Activated gamma-delta T cell treated with Interleukin-2 at 50 U/mL for 16 hours (primary cell): ENCODE results near the gene LRIG3.
"Not testable (repeated sequence)": the region's sequence is repeated elsewhere in the genome, so short reads cannot be mapped to it uniquely, and the experiment has no call there.

ENCODE experiments used
- DNase-seq: peaks from one replicate; pipeline ENCODE4 v3.0.0-alpha.2; 2020

Gene LRIG3, protein sequence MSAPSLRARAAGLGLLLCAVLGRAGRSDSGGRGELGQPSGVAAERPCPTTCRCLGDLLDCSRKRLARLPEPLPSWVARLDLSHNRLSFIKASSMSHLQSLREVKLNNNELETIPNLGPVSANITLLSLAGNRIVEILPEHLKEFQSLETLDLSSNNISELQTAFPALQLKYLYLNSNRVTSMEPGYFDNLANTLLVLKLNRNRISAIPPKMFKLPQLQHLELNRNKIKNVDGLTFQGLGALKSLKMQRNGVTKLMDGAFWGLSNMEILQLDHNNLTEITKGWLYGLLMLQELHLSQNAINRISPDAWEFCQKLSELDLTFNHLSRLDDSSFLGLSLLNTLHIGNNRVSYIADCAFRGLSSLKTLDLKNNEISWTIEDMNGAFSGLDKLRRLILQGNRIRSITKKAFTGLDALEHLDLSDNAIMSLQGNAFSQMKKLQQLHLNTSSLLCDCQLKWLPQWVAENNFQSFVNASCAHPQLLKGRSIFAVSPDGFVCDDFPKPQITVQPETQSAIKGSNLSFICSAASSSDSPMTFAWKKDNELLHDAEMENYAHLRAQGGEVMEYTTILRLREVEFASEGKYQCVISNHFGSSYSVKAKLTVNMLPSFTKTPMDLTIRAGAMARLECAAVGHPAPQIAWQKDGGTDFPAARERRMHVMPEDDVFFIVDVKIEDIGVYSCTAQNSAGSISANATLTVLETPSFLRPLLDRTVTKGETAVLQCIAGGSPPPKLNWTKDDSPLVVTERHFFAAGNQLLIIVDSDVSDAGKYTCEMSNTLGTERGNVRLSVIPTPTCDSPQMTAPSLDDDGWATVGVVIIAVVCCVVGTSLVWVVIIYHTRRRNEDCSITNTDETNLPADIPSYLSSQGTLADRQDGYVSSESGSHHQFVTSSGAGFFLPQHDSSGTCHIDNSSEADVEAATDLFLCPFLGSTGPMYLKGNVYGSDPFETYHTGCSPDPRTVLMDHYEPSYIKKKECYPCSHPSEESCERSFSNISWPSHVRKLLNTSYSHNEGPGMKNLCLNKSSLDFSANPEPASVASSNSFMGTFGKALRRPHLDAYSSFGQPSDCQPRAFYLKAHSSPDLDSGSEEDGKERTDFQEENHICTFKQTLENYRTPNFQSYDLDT

GRCh38 chr12:58920102-58920960 is at the start of gene LRIG3:
Gene LRIG3, minus strand, starts transcription at chr12:58920504. Its CDS starts 269 bp downstream, at chr12:58920235.
- no peak for DNase-seq

DNA sequence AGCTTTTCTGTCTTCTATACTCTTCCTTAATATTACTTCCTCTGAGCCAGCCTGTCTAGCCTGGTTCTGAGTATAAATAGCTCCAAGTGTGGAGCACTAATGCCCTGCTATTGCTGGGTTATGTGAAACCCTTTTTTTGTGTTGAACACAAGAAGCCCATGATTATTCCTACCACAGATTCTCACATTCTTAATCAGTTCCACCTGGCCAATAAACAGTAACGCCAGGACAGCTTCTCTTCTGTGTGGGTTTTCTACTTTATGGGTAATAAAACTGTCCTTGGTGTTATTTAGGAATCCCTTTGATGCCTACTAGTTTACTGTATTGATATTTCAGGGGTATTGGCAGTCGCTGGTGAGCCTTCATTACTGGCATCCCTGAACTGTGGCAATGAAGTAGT is 48.9 kb upstream of the LRIG3 start:
- no peak for DNase-seq

DNA sequence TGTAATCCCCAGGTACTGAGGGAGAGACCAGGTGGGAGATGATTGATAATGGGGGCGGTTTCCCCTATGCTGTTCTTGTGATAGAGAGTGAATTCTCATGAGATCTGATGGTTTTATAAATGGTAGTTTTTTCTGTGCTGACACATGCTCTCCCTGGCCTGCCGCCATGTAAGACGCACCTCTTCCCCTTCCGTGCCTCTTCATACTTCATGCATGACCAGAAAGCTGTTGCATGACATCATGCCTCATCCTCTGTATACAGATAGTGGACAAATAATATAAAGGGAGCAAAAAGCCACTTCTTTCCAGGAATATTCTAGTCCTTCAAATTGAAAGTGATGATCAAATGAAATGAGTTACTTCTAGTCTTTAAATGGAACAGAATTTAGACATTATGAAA is 47.3 kb upstream of the LRIG3 start:
- DNase-seq = no peak

- DNase-seq = no peak
Observed at GRCh38 chr12:58966939-58967338, 46.6 kb upstream of the LRIG3 start.

- no peak for DNase-seq
Observed at GRCh38 chr12:58965568-58965967, 45.3 kb upstream of the LRIG3 start.

DNA sequence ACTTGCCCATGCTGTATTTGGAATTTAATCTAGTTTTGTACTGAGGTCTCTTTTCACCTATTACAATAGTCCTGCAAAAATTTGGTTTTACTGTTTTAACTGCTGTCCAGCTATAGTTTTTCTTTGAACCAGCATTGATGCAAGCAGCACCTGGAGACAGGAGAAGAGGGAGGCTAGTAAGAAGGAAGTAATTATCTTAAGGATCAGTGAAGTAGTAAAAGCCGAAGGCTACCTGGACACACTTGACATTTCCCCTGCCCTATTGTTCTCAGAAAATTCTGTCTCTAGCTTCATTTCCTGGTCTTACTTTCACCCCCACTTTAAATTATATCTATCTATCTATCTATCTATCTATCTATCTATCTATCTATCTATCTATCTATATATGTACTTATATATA is 43.5 kb upstream of the LRIG3 start:
- no peak for DNase-seq

DNA sequence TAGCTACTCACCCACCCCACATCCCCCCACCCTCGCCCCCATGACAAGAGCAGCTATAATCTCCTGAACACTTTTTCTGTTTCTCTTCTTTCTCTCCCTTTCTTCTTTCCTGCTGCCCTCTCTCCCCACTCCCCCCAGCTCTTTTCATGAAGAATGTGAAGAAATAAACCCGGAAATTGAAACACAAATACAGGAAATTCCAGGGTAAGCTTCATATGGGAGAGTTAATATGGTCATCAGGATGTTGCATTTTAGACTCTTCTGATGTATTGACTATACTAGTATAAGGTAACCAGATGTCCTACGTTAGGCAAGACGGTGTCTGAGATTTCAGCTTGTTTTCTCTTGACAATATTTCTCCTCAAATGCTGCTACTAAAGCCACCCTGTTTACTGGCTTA is 41.6 kb upstream of the LRIG3 start:
- no peak for DNase-seq

GRCh38 chr12:58961166-58961565 is 40.9 kb upstream of the LRIG3 start:
- no peak for DNase-seq

- DNase-seq = no peak
Observed at GRCh38 chr12:58959639-58960300, 39.5 kb upstream of the LRIG3 start.

DNA sequence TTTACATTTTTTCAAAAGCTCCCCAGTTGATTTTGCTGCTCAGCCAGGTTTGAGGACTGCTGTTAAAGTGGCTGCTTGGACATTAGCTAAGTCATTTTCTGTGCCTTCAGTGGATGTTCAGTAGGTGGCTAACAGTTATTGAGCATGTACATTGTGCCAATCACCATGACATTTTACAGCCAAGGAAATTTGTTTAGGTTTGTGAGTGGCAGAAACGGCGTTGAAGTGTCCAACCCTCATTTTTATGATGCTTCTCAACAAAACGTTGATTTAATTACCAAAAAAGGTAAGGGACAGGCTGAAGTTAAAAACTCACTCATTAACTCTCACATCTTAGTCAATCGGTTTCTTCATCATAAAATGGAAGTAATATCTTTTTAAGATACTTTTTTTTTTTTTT is 37.0 kb upstream of the LRIG3 start:
- no peak for DNase-seq

- DNase-seq = no peak
Observed at GRCh38 chr12:58955849-58956248, 35.5 kb upstream of the LRIG3 start.

GRCh38 chr12:58954002-58954401 is 33.7 kb upstream of the LRIG3 start:
- no peak for DNase-seq

DNA sequence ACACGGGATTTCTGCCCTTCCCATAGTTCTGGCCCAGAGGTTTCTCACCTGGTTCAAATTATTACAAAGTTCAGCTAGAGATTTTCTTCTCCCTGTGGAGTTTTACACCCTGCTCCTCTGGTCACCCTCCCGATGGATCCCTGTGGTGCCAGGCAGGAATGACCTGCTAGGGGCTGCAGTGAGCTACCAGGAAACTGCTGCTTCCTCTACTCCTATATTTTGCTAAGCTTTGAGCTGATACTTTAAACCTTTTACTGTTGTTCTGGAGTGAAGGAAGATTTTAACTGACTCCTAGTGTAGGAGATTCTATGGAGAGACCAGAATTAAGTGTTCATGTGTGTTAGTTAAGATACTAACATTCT is 30.4 kb upstream of the LRIG3 start:
- DNase-seq = no peak

DNA sequence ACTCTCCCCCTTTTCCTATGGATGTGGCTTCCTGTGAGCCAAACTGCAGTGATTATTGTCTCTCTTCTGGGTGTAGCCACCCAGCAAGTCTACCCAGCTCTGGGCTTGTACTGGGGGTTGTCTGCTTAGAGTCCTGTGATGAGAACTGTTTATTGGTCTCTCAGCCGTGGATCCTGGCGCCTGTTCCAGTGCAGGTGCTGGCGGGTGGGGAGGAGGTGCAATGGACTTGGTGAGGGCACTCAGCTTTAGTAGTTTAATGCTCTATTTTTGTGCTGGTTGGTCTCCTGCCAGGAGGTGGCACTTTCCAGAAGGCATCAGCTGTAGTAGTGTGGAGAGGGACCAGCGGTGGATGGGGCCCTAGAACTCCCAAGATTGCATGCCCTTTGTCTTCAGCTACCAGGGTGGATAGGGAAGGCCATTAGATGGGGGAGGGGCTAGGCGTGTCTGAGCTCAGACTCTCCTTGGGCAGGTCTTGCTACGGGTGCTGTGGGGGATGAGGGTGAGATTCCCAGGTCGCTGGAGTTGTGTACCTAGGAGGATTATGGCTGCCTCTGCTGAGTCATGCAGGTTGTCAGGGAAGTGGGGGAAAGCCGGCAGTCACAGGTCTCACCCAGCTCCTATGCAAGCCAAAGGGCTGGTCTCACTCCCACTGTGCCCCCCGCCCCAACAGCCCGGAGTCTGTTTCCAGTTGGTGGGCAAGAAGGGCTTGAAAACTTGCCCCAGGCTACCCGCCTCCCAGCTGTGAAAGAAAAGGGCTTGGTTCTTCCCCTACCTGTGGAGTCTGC is 29.8 kb upstream of the LRIG3 start:
- not testable (repeated sequence) for DNase-seq

DNA sequence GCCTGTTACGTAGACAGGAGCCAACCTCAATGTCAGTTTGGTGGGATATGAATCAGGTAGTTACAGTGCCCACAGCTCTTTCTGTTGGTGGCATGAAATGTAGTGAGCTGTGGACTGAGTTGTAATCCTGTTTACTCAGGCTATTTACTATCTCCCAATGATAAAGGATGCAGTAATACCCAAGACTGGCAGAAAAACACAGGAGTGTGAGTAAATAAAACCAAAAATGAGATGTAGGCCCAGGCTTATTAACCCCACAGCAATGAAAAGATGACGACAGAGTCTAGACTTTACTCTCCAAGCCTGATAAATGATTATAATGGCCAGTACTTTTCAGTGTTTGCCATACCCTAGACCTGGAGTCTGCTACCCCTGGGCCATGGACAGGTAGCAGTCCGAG is 22.8 kb upstream of the LRIG3 start:
- DNase-seq = no peak

DNA sequence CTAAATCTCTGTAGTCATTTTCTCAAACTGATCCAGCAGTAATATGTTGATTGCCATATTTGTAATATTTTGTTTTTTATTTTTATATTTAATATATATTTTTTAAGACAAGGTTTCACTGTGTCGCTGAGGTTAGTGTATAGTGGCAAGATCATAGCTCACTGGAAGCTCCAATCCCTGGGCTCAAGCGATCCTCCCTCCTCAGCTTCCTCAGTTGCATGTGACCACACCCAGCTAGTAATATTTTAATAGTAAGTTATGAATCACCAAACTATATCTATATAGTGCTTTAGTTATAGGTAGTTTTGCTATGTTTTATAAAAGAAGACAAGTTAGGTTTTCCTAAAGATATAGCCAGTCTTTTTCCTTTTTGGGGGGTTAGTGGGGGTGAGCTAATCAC is 22.0 kb upstream of the LRIG3 start:
- DNase-seq = no peak

- DNase-seq = no peak
Observed at GRCh38 chr12:58939399-58940100, 19.2 kb upstream of the LRIG3 start.

- DNase-seq = no peak
Observed at GRCh38 chr12:58938440-58938839, 18.1 kb upstream of the LRIG3 start.

DNA sequence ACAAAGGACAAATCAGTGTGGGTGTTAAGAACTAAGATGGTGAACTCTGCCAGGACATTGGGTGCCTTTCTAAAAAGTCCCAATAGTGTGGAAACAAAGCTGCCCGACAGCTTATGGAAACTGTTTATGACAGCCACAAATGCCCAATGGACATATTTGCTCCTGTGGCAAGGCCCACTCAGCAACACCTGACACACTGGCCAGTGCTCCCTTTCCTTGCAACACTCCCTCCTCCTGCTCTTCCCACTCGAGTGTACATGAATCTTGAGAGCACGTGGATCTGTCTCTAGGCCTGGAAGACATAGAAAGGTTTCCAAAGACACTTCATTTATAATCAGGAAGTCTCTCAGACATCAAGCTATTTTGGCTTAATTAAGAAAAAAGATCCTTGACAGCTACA is 14.2 kb upstream of the LRIG3 start:
- DNase-seq = no peak

DNA sequence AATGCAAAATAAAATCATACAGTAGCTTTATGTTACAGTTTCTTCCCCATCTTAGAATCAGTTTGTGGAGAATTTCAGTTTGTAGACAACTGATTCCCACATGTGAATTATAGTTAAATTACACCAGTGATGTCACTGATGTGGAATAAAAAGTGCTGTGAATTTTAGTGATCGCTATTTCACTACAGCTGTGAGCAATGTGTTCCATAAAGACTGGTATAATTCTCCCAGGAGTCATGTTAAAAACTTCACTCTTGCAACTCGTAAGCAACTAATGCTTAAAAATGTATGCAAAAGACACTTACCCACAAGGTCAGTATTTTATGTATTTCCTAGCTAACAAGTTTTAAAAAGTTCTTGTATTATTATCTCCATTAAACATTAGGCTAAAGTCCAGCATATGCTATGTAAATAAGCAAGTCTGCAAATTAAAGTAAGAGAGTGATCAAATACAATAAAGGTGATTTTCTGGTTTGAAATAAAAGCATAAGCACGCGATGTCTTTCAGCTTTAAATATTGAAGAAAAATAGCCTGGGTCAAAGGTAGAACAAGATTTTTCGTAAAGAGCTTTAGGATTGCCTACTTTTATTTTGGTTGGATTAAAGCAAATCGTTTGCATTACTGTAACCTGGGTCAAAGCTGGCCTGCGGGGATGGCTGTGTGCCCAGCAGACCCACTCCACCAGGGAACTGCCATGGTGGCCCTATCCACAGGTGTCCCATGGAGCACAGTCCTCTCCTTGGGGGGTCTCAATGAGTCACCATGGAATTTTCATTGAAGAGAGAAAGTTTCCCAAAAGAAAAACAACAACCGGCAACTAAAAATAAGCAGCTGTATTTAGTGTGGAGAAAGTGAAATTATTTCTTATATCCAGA is 12.7 kb upstream of the LRIG3 start:
- DNase-seq = no peak
